OCI-LY1 (cell line): ENCODE data around the gene TRIM25.

Source experiments
- H2AFZ ChIP-seq: fragments of 200-600 bp; sonication (generic), shearing (Covaris generic); 2 replicates; pipeline ENCODE4 v1.6.0; 2014; ENCODE audit warnings: antibody characterized with exemption, mild to moderate bottlenecking, low read length
- H3F3A ChIP-seq: fragments of 200-600 bp; sonication (generic), shearing (Covaris generic); 2 replicates; pipeline ENCODE4 v1.6.0; 2014; ENCODE audit warnings: mild to moderate bottlenecking, antibody characterized with exemption, low read length, moderate library complexity; ENCODE audit not compliant: insufficient read depth
- H3K27ac ChIP-seq: fragments of 200-600 bp; sonication (generic); 2 replicates; pipeline ENCODE4 v1.5.1; 2014; ENCODE audit warnings: low read length, mixed run types, mild to moderate bottlenecking, low read depth; ENCODE audit not compliant: poor library complexity, severe bottlenecking
- H3K27me3 ChIP-seq: fragments of 200-600 bp; sonication (generic); 2 replicates; pipeline ENCODE4 v1.6.0; 2014; ENCODE audit warnings: antibody characterized with exemption, mild to moderate bottlenecking, low read length, moderate library complexity; ENCODE audit not compliant: insufficient read depth
- H3K36me3 ChIP-seq: fragments of 200-600 bp; sonication (generic); 2 replicates; pipeline ENCODE4 v1.6.1; 2014; ENCODE audit warnings: mild to moderate bottlenecking, antibody characterized with exemption, low read length, moderate library complexity, mixed read lengths; ENCODE audit not compliant: insufficient read depth
- H3K4me1 ChIP-seq: fragments of 200-600 bp; sonication (generic); 2 replicates; pipeline ENCODE4 v1.5.1; 2014; ENCODE audit warnings: mild to moderate bottlenecking, low read length, moderate library complexity; ENCODE audit not compliant: insufficient read depth, severe bottlenecking
- H3K4me2 ChIP-seq: fragments of 200-600 bp; sonication (generic), shearing (Covaris generic); 2 replicates; pipeline ENCODE4 v1.6.1; 2014; ENCODE audit warnings: low read length
- H3K4me3 ChIP-seq: fragments of 200-600 bp; sonication (generic); 2 replicates; pipeline ENCODE4 v1.5.1; 2014; ENCODE audit warnings: low read length, low read depth, mild to moderate bottlenecking, mixed read lengths; ENCODE audit not compliant: poor library complexity, severe bottlenecking
- H3K79me2 ChIP-seq: fragments of 200-600 bp; shearing (Covaris generic); 2 replicates; pipeline ENCODE4 v1.6.1; 2016; ENCODE audit warnings: mixed run types, low read length, mixed read lengths; ENCODE audit not compliant: insufficient read depth
- H3K9ac ChIP-seq: fragments of 200-600 bp; sonication (generic), shearing (Covaris generic); 2 replicates; pipeline ENCODE4 v1.6.1; 2014; ENCODE audit warnings: mild to moderate bottlenecking, low read length, mixed read lengths
- H3K9me2 ChIP-seq: fragments of 200-600 bp; sonication (generic), shearing (Covaris generic); 2 replicates; pipeline ENCODE4 v1.6.1; 2014; ENCODE audit warnings: low read depth, mild to moderate bottlenecking, low read length, mixed read lengths
- H3K9me3 ChIP-seq: fragments of 200-600 bp; shearing (Covaris generic); 2 replicates; pipeline ENCODE4 v1.6.1; 2014; ENCODE audit warnings: low read length, mixed read lengths
- H4K20me1 ChIP-seq: fragments of 200-600 bp; sonication (generic), shearing (Covaris generic); 2 replicates; pipeline ENCODE4 v1.6.0; 2016; ENCODE audit warnings: mild to moderate bottlenecking, low read length; ENCODE audit not compliant: insufficient read depth
- EZH2 ChIP-seq: fragments of 200-600 bp; sonication (generic), shearing (Covaris generic); IDR thresholded peaks from 2 replicates; pipeline ENCODE4 v1.8.0; 2017; ENCODE audit warnings: borderline replicate concordance, mixed run types, mild to moderate bottlenecking, antibody characterized with exemption, low read length, moderate library complexity, mixed read lengths
- TF ChIP-seq, protein P1 (sequence below): fragments of 200-600 bp; sonication (generic), shearing (Covaris generic); IDR thresholded peaks from 2 replicates; pipeline ENCODE4 v1.5.1; 2017; ENCODE audit warnings: mild to moderate bottlenecking, antibody characterized with exemption, low read length, moderate library complexity, mixed read lengths

Gene TRIM25

DNA sequence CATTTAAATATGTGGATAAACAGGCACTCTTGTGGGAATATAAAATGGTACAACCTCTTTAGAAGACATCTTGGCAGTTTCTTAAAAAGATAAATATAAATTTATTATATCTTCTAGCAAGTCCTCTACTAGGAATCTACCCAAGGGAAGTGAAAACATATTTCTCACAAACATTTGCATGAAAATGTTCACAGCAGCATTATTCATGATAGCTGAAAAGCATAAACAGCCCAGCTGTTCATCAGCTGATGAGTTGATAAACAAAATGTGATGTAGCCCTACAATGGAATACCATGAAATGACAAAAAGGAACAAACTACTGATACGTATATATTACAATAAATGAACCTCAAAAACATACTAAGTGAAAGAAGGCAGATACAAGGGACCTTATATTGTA lies 67.9 kb downstream of the TRIM25 start:
- H3K4me3 ChIP-seq: no peak overlapping the region
- no peak overlapping the region for H2AFZ ChIP-seq
- no peaks in the 10 kb centered on the region for H4K20me1 ChIP-seq
- H3K79me2 ChIP-seq: no peaks in the 10 kb centered on the region
- H3K4me1 ChIP-seq: peaks cover 9% of the 10 kb centered on the region
- H3K27me3 ChIP-seq: no peaks in the 10 kb centered on the region
- H3K9ac ChIP-seq: no peak overlapping the region
- H3K9me3 ChIP-seq: no peaks in the 10 kb centered on the region
- TF ChIP-seq, protein P1, sequence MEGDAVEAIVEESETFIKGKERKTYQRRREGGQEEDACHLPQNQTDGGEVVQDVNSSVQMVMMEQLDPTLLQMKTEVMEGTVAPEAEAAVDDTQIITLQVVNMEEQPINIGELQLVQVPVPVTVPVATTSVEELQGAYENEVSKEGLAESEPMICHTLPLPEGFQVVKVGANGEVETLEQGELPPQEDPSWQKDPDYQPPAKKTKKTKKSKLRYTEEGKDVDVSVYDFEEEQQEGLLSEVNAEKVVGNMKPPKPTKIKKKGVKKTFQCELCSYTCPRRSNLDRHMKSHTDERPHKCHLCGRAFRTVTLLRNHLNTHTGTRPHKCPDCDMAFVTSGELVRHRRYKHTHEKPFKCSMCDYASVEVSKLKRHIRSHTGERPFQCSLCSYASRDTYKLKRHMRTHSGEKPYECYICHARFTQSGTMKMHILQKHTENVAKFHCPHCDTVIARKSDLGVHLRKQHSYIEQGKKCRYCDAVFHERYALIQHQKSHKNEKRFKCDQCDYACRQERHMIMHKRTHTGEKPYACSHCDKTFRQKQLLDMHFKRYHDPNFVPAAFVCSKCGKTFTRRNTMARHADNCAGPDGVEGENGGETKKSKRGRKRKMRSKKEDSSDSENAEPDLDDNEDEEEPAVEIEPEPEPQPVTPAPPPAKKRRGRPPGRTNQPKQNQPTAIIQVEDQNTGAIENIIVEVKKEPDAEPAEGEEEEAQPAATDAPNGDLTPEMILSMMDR: no peak
- TF ChIP-seq EZH2: no peak
- H3F3A ChIP-seq: no peaks in the 10 kb centered on the region
- no peak overlapping the region for H3K27ac ChIP-seq
- no peaks in the 10 kb centered on the region for H3K9me2 ChIP-seq
- peaks cover 54% of the 10 kb centered on the region for H3K36me3 ChIP-seq
- no peak overlapping the region for H3K4me2 ChIP-seq

DNA sequence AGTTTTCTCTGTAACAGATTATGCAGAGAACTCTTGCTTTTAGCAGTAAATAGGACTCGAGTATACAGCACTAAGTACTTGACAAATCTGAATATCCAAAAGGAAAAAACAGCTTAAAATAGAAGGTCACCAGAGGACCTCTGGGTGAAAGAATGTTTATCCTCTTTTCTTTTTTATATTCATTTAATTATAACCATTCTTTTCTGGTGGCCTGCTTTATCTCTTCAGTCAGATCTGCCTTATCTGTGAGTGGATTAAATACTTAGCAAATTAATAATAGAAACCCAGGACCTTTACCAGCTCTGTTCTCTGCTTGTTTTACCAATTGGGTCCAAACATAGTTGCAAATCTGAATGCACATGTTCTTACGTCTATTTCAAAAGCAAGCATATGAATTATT lies 71.3 kb downstream of the TRIM25 start:
- Histone ChIP-seq H3K9me2 (no peaks in the 10 kb centered on the region), H3K9ac (no peak overlapping the region), H3K4me2 (no peak overlapping the region), H3K4me1 (peaks cover 13% of the 10 kb centered on the region), H2AFZ (no peak overlapping the region), H3K4me3 (no peak overlapping the region), H3K79me2 (peaks cover 9% of the 10 kb centered on the region; the same call in 1 of the 2 replicates), H3F3A (no peaks in the 10 kb centered on the region), H4K20me1 (no peaks in the 10 kb centered on the region), H3K27ac (no peak overlapping the region), H3K36me3 (peaks cover 45% of the 10 kb centered on the region), H3K27me3 (no peaks in the 10 kb centered on the region), H3K9me3 (no peaks in the 10 kb centered on the region)
- no peak for TF ChIP-seq EZH2
- TF ChIP-seq, protein P1: no peak

DNA sequence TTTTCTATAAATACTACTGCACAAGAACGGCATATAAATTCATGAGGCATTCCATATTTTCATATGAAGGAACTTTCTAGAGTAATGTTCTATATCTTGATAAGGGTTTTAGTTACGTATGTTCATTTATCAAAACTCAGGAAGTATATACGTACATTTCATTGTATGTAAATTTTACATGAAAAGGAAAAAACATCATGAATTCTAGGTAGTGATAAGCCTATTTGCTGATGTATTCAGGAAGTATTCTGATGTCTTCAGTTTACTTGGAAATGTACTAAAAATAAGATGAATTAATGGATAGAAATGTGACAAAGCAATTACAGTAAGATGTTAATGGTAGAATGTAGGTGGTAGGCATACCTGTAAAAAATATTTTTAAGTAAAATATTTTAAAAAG lies 75.2 kb downstream of the TRIM25 start:
- TF ChIP-seq, protein P1: no peak
- no peak for TF ChIP-seq EZH2
- H3K36me3 ChIP-seq: peaks cover 37% of the 10 kb centered on the region
- H3K27me3 ChIP-seq: no peaks in the 10 kb centered on the region
- no peaks in the 10 kb centered on the region for H3K9me3 ChIP-seq
- no peak overlapping the region for H2AFZ ChIP-seq
- H3K79me2 ChIP-seq: peaks cover 23% of the 10 kb centered on the region
- H3K9ac ChIP-seq: no peak overlapping the region
- no peak overlapping the region for H3K27ac ChIP-seq
- H3K4me3 ChIP-seq: no peak overlapping the region
- peak overlapping the region; percentile 12; the same call in 1 of the 2 replicates for H3K4me2 ChIP-seq
- no peaks in the 10 kb centered on the region for H3K9me2 ChIP-seq
- H4K20me1 ChIP-seq: no peaks in the 10 kb centered on the region
- H3K4me1 ChIP-seq: peaks cover 41% of the 10 kb centered on the region
- no peaks in the 10 kb centered on the region for H3F3A ChIP-seq
